GM06990 (cell line): ENCODE data around the gene SPEG.

ENCODE experiments used
- DNase-seq: peaks from one replicate; pipeline ENCODE4 v3.0.0-alpha.2; 2011; ENCODE audit not compliant: insufficient read length; ENCODE audit errors: extremely low read depth
- H3K27me3 ChIP-seq: replicated peaks from 2 replicates; pipeline ENCODE4 v1.6.0; 2011; ENCODE audit warnings: low read length; ENCODE audit not compliant: control insufficient read depth, insufficient read depth
- H3K36me3 ChIP-seq: 2 replicates; pipeline ENCODE4 v1.5.1; 2011; ENCODE audit warnings: low read length; ENCODE audit not compliant: control insufficient read depth, insufficient read depth
- H3K4me3 ChIP-seq: replicated peaks from 2 replicates; pipeline ENCODE4 v1.5.1; 2011; ENCODE audit warnings: low read depth, mild to moderate bottlenecking, control low read depth, low read length
- CTCF ChIP-seq: IDR thresholded peaks from 2 replicates; pipeline ENCODE4 v1.5.1; 2011; ENCODE audit warnings: low read length, control low read depth, mild to moderate bottlenecking, inconsistent platforms; ENCODE audit not compliant: insufficient read depth, poor library complexity, severe bottlenecking

SPEG gene

GRCh38 chr2:219448099-219448775 is 13.6 kb downstream of the SPEG start:
- DNase-seq, result no peak
- H3K36me3 ChIP-seq, result no peaks in the 10 kb centered on the region
- peaks cover 3% of the 10 kb centered on the region for H3K27me3 ChIP-seq
- H3K4me3 ChIP-seq, result no peak overlapping the region
- TF ChIP-seq CTCF, result no peak

DNA sequence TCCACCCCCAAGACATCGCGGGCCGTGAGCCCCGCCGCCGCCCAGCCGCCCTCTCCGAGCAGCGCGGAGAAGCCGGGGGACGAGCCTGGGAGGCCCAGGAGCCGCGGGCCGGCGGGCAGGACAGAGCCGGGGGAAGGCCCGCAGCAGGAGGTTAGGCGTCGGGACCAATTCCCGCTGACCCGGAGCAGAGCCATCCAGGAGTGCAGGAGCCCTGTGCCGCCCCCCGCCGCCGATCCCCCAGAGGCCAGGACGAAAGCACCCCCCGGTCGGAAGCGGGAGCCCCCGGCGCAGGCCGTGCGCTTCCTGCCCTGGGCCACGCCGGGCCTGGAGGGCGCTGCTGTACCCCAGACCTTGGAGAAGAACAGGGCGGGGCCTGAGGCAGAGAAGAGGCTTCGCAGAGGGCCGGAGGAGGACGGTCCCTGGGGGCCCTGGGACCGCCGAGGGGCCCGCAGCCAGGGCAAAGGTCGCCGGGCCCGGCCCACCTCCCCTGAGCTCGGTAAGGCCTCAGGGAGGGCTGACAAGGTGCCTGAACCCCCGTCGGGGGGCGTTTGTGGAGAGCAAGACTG is 14.2 kb downstream of the SPEG start:
- Histone ChIP-seq H3K27me3 (peaks cover 5% of the 10 kb centered on the region), H3K4me3 (no peak overlapping the region)

GRCh38 chr2:219449609-219450008 is 15.0 kb downstream of the SPEG start:
- H3K27me3 ChIP-seq, result peaks cover 5% of the 10 kb centered on the region
- no peaks in the 10 kb centered on the region for H3K36me3 ChIP-seq
- no peak overlapping the region for H3K4me3 ChIP-seq
- TF ChIP-seq CTCF, result no peak
- DNase-seq, result no peak

More for the DNA sequence above, 14.2 kb downstream of the SPEG start:
- DNase-seq, result no peak
- no peaks in the 10 kb centered on the region for H3K36me3 ChIP-seq
- TF ChIP-seq CTCF, result no peak

- H3K36me3 ChIP-seq, result no peaks in the 10 kb centered on the region
- DNase-seq, result no peak
- H3K4me3 ChIP-seq, result no peak overlapping the region
- no peak for TF ChIP-seq CTCF
- H3K27me3 ChIP-seq, result peaks cover 5% of the 10 kb centered on the region
Measured at GRCh38 chr2:219451661-219452360, 17.2 kb downstream of the SPEG start.

DNA sequence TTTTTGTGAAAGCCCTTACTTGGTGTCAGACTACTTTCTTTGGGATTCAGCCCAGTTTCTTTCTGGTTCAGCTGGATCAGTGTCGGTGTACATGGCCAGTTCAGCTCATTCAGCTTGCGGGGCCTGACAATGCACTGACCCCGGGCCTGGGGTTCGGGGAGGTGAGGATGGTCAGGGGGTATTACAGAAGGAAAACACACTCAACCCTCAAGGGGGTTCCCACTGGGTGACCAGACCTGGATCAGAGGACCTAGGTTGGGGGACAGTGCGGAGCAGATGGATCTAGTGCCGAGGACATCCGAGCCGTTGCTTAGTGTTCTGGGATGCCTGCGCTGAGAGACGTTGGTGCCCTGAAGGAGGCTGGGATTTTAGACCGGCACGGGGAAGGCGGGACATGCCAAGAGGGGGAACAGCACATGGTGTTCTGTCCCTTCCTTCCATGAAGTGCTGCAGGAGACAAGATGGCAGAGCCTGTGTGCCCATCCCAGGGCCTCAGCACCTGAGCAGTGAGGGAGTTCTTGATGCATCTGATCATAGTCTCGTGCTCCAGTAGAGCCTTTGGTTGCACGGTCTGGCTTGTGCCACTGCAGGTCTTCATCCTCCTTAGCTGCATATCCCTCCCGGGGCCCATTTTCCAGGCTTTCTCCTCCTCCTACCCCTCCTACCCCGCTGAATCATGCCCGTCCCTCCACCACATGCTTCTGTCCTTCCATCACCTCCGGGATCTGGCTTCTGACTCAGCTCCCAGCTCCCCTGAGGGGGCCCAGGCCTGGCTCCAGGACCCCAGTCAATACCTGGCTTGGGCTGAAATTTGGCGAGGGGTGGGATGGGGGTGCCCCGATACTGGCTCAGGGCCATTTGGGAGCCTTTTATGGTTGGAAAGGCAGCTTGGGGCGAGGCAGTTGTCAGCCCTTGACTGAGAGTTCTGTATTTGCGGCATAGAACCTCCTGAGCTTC is 18.0 kb downstream of the SPEG start:
- Histone ChIP-seq H3K36me3 (no peaks in the 10 kb centered on the region), H3K27me3 (peaks cover 5% of the 10 kb centered on the region), H3K4me3 (no peak overlapping the region)
- DNase-seq, result no peak
- no peak for TF ChIP-seq CTCF
